IPS-NIHi7 (cell line): ENCODE results near the gene SLC25A21.

Source experiments
- DNase-seq: peaks from one replicate; pipeline ENCODE4 v3.0.0; 2012; ENCODE audit warnings: mixed read lengths; ENCODE audit errors: extremely low spot score

The SLC25A21 gene

DNA sequence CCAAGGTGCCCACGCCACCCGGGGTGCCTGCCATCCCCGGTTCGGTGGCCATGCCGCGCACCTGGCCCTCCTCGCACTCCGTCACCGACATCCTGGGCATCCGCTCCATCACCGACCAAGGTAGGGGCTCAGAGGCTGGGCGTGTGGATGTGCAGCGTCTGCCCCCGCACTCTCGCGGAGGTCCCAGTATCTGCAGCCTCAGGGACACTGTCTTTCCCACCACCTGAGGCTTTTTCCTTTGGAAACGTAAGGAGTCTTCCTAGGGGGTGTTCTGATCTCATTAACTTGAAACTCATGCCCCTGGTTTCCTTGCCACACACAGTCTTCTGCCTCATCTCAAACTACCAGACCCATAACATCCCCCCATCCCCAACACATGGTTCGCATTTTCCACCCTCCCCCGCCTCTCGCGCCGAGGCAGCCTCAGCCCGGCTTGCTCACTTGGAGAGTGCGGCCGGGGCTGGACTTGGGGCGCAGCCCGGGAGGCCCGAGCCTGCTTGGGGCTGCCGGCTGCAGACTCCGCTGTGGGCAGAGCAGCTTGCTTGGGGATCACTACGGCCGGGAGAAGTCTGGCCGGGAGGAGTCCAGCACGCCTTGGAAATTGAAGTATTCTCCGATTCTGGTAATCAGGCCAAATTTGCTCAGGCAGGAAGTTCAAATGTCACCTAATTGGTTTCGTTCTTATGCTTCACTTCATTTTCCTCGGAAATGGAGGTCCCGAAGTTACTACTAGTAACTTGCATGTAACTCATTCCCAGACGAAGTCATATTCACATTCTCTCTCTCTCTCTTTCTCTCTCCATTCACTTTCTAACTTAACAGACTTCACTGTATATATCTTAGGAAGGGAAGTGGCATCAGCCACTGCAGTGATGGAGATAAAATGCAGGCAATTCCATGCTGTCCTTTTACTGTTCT is 508.7 kb downstream of the SLC25A21 start:
- DNase-seq = peak; percentile 36

DNA sequence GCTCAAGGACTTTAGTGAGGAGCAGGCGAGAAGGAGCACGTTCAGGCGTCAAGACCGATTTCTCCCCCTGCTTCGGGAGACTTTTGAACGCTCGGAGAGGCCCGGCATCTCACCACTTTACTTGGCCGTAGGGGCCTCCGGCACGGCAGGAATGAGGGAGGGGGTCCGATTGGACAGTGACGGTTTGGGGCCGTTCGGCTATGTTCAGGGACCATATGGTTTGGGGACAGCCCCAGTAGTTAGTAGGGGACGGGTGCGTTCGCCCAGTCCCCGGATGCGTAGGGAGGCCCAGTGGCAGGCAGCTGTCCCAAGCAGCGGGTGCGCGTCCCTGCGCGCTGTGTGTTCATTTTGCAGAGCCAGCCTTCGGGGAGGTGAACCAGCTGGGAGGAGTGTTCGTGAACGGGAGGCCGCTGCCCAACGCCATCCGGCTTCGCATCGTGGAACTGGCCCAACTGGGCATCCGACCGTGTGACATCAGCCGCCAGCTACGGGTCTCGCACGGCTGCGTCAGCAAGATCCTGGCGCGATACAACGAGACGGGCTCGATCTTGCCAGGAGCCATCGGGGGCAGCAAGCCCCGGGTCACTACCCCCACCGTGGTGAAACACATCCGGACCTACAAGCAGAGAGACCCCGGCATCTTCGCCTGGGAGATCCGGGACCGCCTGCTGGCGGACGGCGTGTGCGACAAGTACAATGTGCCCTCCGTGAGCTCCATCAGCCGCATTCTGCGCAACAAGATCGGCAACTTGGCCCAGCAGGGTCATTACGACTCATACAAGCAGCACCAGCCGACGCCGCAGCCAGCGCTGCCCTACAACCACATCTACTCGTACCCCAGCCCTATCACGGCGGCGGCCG is 509.6 kb downstream of the SLC25A21 start:
- no peak for DNase-seq

GRCh38 chr14:36662258-36662542 is 510.2 kb downstream of the SLC25A21 start:
- DNase-seq = no peak

DNA sequence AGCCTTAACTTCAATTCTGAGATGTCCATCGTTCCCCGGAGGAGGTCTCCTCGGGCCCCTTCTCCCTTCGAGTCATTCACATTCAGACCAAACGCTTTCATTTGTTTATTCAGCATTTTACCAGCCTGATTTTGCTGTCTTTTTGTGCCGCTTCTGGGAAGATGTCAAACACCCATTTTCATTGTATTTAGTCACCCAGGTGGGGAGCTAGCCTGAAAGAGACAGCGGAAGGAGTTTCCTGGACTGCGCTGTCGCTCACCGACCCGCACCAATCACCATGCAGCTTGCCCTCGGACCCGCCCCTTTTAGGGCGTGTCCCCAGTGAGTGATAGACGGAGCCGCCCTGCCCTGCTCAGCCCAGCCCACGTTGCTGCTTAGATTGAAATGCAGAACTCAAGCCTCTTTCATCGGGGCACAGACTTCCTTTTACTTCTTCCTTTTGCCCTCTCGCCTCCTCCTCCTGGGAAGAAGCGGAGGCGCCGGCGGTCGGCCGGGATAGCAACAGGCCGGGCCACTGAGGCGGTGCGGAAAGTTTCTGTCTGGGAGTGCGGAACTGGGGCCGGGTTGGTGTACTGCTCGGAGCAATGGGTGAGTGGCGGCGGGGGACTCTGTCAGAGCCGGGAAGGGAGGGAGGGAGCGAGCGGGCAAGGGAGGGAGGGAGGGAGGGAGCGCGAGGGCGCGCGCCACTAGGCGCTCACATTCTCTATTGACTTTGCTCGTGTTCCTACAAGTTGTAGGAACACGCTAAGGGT is 510.7 kb downstream of the SLC25A21 start, which contains the start of gene PAX9:
Gene PAX9 (plus strand): TSS at position 355 of the 752 bp plus-strand sequence. CDS start 230 bp downstream, at position 585.
- peak; percentile 91 for DNase-seq

DNA sequence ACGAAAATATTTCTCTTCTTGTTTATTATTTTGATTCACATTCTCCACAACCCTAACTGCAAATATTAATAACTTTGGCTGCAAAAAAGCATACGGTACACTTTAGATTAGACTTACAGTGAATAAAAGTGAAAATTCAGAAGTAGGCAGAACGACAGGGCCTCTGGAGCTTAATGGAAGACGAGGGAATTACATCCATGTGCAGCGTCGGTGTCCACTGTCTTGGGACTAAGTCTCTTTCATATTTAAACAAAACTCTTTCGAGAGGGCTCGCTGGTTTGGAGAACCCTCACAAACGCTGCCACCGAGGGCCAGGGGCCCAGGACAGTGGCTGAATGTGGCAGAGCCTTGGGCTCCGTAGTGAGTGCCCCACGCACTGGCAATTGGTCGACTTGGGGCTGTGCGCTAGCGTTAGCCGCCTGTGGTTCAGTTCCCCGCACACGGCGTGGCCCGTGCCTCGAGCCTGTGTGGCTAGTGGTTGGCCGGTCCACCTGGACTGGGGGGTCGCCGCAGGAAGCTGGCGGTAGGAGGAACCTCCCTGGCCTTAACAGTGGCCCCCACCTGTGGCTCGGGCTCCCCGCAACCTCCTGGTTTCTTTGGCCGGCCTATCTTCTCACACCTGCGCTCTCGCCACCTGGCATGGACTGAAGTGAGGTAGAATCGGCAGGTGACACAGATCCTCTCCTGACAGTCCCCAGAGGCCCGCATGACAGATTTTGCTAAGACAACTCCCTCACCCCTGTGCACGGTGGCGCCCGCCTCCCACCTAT is 511.5 kb downstream of the SLC25A21 start:
- DNase-seq = no peak

DNA sequence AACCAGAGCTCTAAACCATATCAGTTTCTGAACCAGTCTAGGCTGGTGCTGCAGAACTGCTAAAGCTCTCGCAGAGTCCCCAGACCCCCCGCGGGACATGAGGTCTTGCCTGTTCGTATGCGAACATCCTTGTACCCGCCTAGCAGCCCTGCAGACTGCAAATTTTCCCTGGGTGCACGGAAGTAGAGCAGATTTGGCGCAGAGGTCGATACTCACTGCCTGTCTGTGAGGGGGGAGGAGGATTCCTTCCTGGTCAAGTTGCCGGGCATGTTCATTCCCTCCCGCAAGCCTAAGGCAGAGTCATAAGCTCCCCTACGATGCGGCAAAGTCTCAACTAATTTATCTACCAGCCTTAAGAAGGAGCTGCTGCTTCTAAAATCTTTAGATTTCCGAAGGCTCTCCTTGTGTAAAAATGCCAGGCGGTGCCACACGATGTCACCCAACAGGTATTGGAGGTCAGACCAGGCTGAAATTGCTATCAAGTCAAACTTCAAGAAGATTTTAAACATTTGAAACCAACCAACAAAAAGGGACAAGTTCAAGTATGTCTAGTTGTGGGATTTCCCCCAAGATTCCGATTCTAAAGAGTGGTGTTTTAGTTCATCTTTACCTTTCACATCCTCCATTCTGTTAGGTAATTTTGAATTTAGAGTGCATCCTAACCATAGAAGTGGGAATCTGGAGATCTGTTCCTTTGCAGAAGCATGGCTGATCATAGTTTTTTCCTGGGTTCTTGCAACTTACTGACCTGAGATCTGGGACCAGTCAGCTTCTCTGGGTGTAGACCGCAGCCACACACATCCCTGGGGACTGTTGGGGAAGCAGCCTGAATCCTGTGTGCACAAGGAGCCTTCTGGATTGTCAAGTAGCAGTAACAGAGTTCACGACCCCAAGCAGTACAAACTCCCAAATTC is 512.3 kb downstream of the SLC25A21 start:
- DNase-seq = no peak

DNA sequence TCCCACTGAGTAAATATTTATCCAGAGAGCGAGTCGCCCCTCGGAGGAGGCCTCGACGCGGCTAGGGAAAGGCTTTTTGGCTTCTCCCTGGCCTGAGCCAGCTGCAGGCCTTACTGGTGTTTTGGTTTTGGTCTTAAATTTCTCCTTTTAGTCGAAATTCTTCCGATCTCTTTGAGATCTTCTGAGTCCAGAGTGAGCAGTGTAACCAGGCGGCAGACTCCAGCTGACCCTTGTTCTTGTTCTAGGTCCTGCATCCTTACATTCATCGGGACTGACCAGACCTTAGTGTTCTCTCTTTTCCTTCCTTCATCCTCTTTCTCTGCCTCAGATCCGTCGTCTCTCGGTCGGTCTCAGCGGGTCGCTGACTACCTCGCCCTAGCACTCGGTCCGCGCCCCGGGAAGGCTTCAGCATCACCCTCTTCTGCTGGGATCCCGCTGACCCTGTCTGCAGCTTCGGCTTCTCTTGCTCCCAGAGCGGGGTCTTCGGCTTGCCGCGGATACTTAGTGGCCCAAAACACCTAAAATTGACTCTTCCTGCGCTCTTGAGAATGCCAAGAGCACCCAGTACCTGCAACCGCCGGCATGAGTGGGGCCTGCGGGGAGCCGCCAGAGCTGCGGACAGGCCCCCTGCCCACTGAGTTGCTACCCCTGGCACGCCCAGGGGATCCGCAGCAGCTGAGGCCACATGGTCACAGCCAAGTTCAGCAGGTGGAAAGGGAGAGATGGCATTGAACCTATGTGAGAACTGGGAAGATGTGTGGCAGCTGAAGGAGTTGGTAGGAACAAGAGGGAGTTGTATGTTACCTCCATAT is 513.2 kb downstream of the SLC25A21 start:
- no peak for DNase-seq

- no peak for DNase-seq
Measured at GRCh38 chr14:36658123-36659009, 514.0 kb downstream of the SLC25A21 start.

GRCh38 chr14:36657399-36658122 is 514.8 kb downstream of the SLC25A21 start:
- DNase-seq = peak; percentile 34

DNA sequence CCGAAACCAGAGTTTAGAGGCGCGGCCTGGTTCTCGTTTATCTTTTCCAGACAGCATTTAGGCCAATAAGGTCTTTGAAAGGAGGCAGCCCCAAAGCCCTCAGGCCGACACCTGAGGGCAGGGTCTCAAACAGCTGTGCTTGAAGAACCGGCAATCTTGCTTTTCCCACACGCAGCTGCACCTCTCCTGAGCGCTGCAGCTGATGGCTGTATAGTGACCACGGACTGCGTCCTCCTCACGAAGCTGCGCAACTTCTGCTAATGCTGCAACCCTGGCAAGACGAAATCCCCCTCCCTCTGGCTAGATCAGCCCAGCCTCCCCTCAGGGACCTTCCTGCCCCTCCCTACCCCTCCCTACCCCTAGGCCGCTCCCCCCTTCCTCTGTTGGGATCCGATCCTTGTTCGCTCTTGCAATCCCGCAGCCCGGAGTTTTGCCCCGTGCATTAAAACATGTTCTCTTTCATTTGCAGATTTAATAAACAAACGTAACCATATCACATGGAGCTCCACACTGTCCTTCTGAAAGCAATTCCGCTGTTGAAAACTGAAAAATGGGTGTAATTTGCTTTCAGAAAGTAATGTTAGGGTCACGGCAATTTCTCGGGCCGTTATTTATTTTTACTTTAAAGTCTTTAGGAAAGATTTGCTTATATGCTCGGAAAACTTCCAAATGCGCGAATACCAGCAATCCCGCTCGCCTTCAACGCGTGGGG is 515.6 kb downstream of the SLC25A21 start:
- DNase-seq = peak; percentile 34

- DNase-seq = peak; percentile 59
Measured at GRCh38 chr14:36655963-36656686, 516.3 kb downstream of the SLC25A21 start.

DNA sequence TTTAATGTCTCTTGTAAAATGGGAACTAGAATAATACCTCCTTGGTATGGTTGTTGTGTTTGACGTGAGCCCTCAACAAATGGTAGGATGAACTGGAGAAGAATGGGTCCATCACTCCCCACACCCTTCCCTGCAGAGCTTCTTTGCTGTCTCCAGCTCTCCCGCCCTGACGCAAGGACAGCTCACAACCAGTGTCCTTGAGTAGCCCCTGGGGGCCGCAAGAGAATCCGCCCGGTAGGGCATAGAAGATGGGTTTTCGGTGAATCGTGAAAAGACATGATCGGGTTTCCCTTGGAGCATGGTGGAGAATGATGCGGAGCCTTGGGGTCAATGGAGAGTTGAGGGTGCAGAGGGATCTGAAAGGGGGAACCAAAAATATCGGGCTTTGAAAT is 516.8 kb downstream of the SLC25A21 start:
- DNase-seq = peak; percentile 25

DNA sequence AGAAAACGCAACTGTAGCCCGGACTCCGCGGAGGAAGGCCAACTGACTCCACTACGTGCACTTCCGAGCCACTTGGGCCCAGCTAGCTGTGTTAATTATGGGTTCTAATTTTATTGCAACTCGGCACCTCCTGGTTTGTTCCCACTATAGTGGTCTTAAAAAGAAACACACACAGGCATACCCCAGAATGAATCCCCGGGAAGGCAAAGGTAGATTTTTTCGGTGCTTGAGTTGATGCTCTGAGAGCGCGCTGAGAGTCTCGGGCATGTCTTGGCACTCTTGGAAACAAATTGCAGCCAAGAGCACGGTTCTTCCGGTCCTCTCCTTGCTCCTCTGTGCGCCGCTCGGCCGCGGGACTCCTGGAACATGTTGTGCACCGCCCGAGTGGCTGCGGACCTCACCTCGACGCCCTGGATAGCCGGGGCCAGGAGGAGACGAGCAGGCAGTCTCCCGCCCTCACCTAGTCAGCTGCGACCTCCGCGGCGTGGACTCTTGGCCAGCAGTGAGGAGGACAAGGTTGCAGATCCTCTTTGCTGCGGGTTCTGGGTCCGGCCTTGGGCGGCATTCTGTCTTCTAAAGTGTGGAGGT is 517.5 kb downstream of the SLC25A21 start:
- DNase-seq = no peak

DNA sequence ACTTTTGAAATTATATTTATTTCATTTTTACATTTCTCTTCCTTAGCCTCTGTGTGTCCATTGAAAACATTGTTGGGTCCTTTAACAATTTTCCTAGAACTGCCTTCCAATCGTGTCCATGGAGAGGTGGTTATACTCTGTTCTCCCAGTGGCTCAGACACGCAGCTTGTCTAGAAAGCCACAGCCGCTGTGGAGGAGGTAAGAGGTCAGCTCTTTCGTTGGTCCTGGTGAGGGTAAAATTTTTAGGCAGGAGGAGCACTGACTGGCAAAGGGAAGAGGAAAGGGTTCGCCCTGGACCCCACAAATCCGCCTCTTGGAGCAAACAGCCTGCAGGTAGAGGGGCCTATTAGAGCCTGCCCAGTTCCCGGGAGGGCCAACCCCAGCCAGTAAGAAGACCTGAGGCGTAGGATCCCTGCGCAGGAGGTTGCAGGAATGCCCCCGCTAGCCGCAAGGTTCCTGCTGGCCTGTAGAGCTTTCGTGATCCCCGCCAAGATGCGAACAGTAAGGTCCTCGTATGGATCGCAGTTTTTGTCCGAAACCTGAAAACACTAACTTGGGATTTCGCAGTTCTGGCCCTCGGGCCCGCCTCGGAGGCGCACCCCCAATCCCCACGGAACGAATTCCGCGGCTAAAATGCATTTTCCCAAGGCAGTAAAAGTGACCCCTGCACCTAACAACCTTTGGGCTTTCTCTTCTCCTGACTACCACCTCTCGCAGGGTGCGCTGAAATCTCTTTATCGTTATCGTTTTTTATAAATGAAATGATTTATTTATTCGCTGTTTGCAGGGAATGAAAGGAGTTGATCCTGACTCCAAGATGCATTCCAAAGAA is 518.2 kb downstream of the SLC25A21 start:
- DNase-seq = peak; percentile 52

- no peak for DNase-seq
Measured at GRCh38 chr14:36653413-36653812, 519.0 kb downstream of the SLC25A21 start.
